GM12875 (cell line): ENCODE results near the gene LAMP2.

ENCODE experiments used
- H3K4me3 ChIP-seq: one replicate; pipeline ENCODE4 v1.5.1; 2011; ENCODE audit warnings: low read depth, low read length, control low read depth
- CTCF ChIP-seq: IDR thresholded peaks from 2 replicates; pipeline ENCODE4 v1.5.1; 2011; ENCODE audit warnings: low read depth, mild to moderate bottlenecking, control low read depth, inconsistent platforms, low read length, moderate library complexity, borderline replicate concordance; ENCODE audit not compliant: insufficient read depth

The LAMP2 gene

DNA sequence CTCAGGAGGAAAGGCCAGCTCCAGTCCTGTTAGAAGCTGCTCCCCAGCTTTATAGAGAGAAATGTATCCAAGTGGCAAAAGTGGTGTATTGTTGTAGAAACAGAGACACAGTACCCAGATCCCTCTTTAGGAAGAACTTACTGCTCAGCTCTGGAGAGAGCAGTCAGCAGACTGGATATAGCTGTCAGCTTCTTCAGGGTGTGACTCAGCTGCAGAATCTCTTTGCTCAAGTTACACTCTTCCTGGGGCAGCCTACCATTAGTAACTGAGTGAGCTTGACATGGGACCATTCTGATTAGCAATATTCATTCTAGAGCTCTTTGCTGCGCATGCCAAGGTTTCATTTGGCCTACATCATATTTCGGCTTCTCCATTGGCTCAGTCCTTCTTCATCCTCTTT, 66.7 kb downstream of the LAMP2 start:
- no peak for TF ChIP-seq CTCF
- H3K4me3 ChIP-seq, result no peak overlapping the region

- H3K4me3 ChIP-seq, result no peak overlapping the region
- TF ChIP-seq CTCF, result no peak
Measured at GRCh38 chrX:120401301-120401700, 67.8 kb downstream of the LAMP2 start.

- TF ChIP-seq CTCF, result peak; percentile 28; the same call in 1 of the 2 replicates
- no peak overlapping the region for H3K4me3 ChIP-seq
Measured at GRCh38 chrX:120380699-120381098, 88.4 kb downstream of the LAMP2 start.

DNA sequence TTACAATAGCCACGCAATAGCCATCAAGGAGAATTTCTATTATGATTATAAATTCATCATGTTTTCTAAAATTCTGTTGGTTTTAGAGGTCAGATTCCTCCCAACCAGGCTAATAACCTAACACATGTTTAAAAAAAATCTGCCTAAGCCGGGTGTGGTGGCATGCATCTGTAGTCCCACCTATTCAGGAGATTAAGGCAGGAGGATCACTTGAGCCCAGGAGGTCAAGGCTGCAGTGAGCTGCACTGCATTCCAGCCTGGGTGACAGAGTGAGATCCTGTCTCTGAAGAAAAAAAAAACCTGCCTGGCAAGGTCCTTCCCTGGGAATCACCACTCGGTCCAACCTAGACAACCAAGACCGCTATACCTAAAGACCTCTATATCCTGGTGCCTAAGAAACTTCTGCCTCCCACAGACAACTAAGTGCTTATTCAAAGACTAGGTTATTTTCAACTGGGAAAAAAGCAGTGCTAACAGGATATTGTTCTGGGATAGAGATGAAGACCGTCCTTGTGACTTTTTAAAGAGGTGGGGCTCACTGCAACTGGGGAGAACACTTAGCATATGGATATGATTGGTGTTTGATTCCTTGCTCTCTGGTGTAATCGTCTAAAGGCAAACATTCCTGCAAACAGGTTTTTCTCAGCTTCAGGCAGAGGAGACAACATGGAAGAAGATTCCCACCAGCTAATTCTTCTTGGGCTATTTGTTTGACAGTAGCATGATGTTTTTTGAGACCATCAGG, 89.0 kb downstream of the LAMP2 start:
- TF ChIP-seq CTCF, result no peak
- H3K4me3 ChIP-seq, result no peak overlapping the region

- no peak for TF ChIP-seq CTCF
- H3K4me3 ChIP-seq, result no peak overlapping the region
Measured at GRCh38 chrX:120378570-120378969, 90.5 kb downstream of the LAMP2 start.
